GM19468 (cell line): ENCODE measurements around the gene CNDP2.

Source experiments
- ATAC-seq: cut with Tn5 transposase; IDR thresholded peaks from one replicate; pipeline ENCODE4 v1.9.1; 2021; ENCODE audit warnings: mild to moderate bottlenecking, moderate library complexity, moderate number of reproducible peaks; ENCODE audit not compliant: unreplicated experiment; ENCODE audit errors: extremely low read depth

CNDP2 gene

GRCh38 chr18:74495581-74496507, at the start of gene CNDP2:
Gene CNDP2 (plus strand): TSS chr18:74496363. CDS start chr18:74499974, 3,611 bp downstream.
- peak; percentile 50 for ATAC-seq

- ATAC-seq = no peak
Observed at GRCh38 chr18:74446631-74447403, 49.3 kb upstream of the CNDP2 start.

GRCh38 chr18:74447404-74448152, 48.6 kb upstream of the CNDP2 start:
- ATAC-seq = no peak

GRCh38 chr18:74450626-74451025, 45.5 kb upstream of the CNDP2 start:
- no peak for ATAC-seq

- no peak for ATAC-seq
Observed at GRCh38 chr18:74451148-74451547, 45.0 kb upstream of the CNDP2 start.

GRCh38 chr18:74453016-74453566, 43.1 kb upstream of the CNDP2 start:
- no peak for ATAC-seq

- ATAC-seq = no peak
Observed at GRCh38 chr18:74453642-74454198, 42.4 kb upstream of the CNDP2 start.

GRCh38 chr18:74454279-74454751, 41.8 kb upstream of the CNDP2 start:
- ATAC-seq = no peak

- no peak for ATAC-seq
Observed at GRCh38 chr18:74455386-74455785, 40.8 kb upstream of the CNDP2 start.

- no peak for ATAC-seq
Observed at GRCh38 chr18:74456017-74456348, 40.2 kb upstream of the CNDP2 start.

- ATAC-seq = no peak
Observed at GRCh38 chr18:74456349-74457042, 39.7 kb upstream of the CNDP2 start.

GRCh38 chr18:74457043-74457724, 39.0 kb upstream of the CNDP2 start, which contains the start of gene DIPK1C:
Gene DIPK1C (minus strand): TSS chr18:74457308. CDS start chr18:74457259, 49 bp downstream.
- ATAC-seq = no peak

GRCh38 chr18:74457725-74458421, 38.3 kb upstream of the CNDP2 start:
- ATAC-seq = no peak

GRCh38 chr18:74459889-74460288, 36.3 kb upstream of the CNDP2 start:
- ATAC-seq = no peak

GRCh38 chr18:74460825-74461224, 35.3 kb upstream of the CNDP2 start:
- no peak for ATAC-seq

- no peak for ATAC-seq
Observed at GRCh38 chr18:74463254-74463653, 32.9 kb upstream of the CNDP2 start.

- no peak for ATAC-seq
Observed at GRCh38 chr18:74463983-74464382, 32.2 kb upstream of the CNDP2 start.

- ATAC-seq = no peak
Observed at GRCh38 chr18:74465775-74466174, 30.4 kb upstream of the CNDP2 start.
